ENCODE results near the gene ARL6. TPM values are rescaled to one million over a fixed set of nuclear protein-coding genes. Genes with fewer than 3 reads are reported as not detected.

ARL6 gene
- total and polyA plus RNA-seq, 9 donors: 2.6 to 11.9 (median 7.0) TPM

GRCh38 chr3:97815149-97815917 lies 50.8 kb downstream of the ARL6 start:
- WGBS, 3 donors: 0 to 100% (median 53%) methylated on average over 1 of the region's 1 CpG
- no peak for DNase-seq
- no peaks in the 10 kb centered on the region for H3K27me3 ChIP-seq
- H3K36me3 ChIP-seq: no peaks in the 10 kb centered on the region
- no peak overlapping the region for H3K4me3 ChIP-seq
- H3K4me1 ChIP-seq (ENCODE audit: insufficient read depth): no peaks in the 10 kb centered on the region
- TF ChIP-seq CTCF (IDR thresholded peaks at IDR 0.05) (no peak), POLR2A (IDR thresholded peaks at IDR 0.05) (no peak), EP300 (IDR thresholded peaks at IDR 0.05) (no peak)
- H3K27ac ChIP-seq: no peak overlapping the region
- intact Hi-C loops (cut with DNase I): no loop called here
- H3K9me3 ChIP-seq: no peaks in the 10 kb centered on the region

- 30 to 53% (median 36%) methylated on average over 2 of the region's 2 CpGs for WGBS, 3 donors
- Histone ChIP-seq H3K36me3 (no peaks in the 10 kb centered on the region), H3K4me3 (no peak overlapping the region), H3K27me3 (no peaks in the 10 kb centered on the region), H3K9me3 (no peaks in the 10 kb centered on the region), H3K4me1 (ENCODE audit: insufficient read depth) (no peaks in the 10 kb centered on the region), H3K27ac (no peak overlapping the region)
- intact Hi-C loops (cut with DNase I): no loop called here
- no peak for DNase-seq
- TF ChIP-seq CTCF (IDR thresholded peaks at IDR 0.05) (no peak), EP300 (IDR thresholded peaks at IDR 0.05) (no peak), POLR2A (IDR thresholded peaks at IDR 0.05) (no peak)
Observed at GRCh38 chr3:97816811-97817210, 52.3 kb downstream of the ARL6 start.

GRCh38 chr3:97817965-97818364 lies 53.4 kb downstream of the ARL6 start:
- no peak overlapping the region for H3K27ac ChIP-seq
- intact Hi-C loops (cut with DNase I): no loop called here
- WGBS, 3 donors: 85 to 90% (median 89%) methylated on average over 3 of the region's 3 CpGs
- H3K36me3 ChIP-seq: no peaks in the 10 kb centered on the region
- H3K4me1 ChIP-seq (ENCODE audit: insufficient read depth): no peaks in the 10 kb centered on the region
- TF ChIP-seq POLR2A (IDR thresholded peaks at IDR 0.05): no peak
- no peak for TF ChIP-seq EP300 (IDR thresholded peaks at IDR 0.05)
- no peak for TF ChIP-seq CTCF (IDR thresholded peaks at IDR 0.05)
- H3K9me3 ChIP-seq: no peaks in the 10 kb centered on the region
- DNase-seq: no peak
- H3K4me3 ChIP-seq: no peak overlapping the region
- H3K27me3 ChIP-seq: no peaks in the 10 kb centered on the region

GRCh38 chr3:97820780-97821179 lies 56.2 kb downstream of the ARL6 start:
- intact Hi-C loops (cut with DNase I): no loop called here
- TF ChIP-seq EP300 (IDR thresholded peaks at IDR 0.05) (no peak), POLR2A (IDR thresholded peaks at IDR 0.05) (no peak)
- no peaks in the 10 kb centered on the region for H3K27me3 ChIP-seq
- H3K4me1 ChIP-seq (ENCODE audit: insufficient read depth): peaks cover 1% of the 10 kb centered on the region
- H3K9me3 ChIP-seq: no peaks in the 10 kb centered on the region
- H3K27ac ChIP-seq: no peak overlapping the region
- 68 to 77% (median 74%) methylated on average over 5 of the region's 5 CpGs for WGBS, 3 donors
- no peak overlapping the region for H3K4me3 ChIP-seq
- no peak for DNase-seq
- no peaks in the 10 kb centered on the region for H3K36me3 ChIP-seq

- Histone ChIP-seq H3K27me3 (no peaks in the 10 kb centered on the region), H3K4me3 (peak overlapping the region; percentile 70), H3K4me1 (ENCODE audit: insufficient read depth) (peaks cover 1% of the 10 kb centered on the region), H3K9me3 (no peaks in the 10 kb centered on the region), H3K27ac (peak overlapping the region; percentile 82), H3K36me3 (no peaks in the 10 kb centered on the region)
- intact Hi-C loops (cut with DNase I): no loop called here
- TF ChIP-seq CTCF (IDR thresholded peaks at IDR 0.05) (no peak), POLR2A (IDR thresholded peaks at IDR 0.05) (no peak), EP300 (IDR thresholded peaks at IDR 0.05) (no peak)
- DNase-seq: peak in 4 of 5 donors; percentile 34 to 61 (median 56)
- 0% methylated on average over 23 of the region's 23 CpGs for WGBS, 3 donors
Observed at GRCh38 chr3:97821287-97821773, 56.8 kb downstream of the ARL6 start.
